Tibial nerve (tissue), 4 donors: ENCODE results near the gene ERN1. TPM values are rescaled to one million over a fixed set of nuclear protein-coding genes. Genes with fewer than 3 reads are reported as not detected.

Experiments used
- DNase-seq, 2 donors: peaks; one replicate each; pipeline ENCODE4 v3.0.0-alpha.2; 2019; ENCODE audit warnings: low spot score in 2 of 2
- H3K27ac ChIP-seq, 4 donors: fragments of 200-600 bp; sonication (generic) in 3 of 4; one replicate each; pipeline ENCODE4 v1.5.1; 2017 to 2019; ENCODE audit warnings: mild to moderate bottlenecking in 1 of 4
- H3K27me3 ChIP-seq, 2 donors: fragments of 200-600 bp; sonication (generic) in 1 of 2; one replicate each; pipeline versions ENCODE4 v1.5.1 to v1.6.0; 2017 to 2019
- H3K36me3 ChIP-seq, 3 donors: fragments of 200-600 bp; sonication (generic); one replicate each; pipeline ENCODE4 v1.5.1; 2018 to 2019
- H3K4me1 ChIP-seq, 4 donors: fragments of 200-600 bp; sonication (generic) in 3 of 4; one replicate each; pipeline ENCODE4 v1.5.1; 2017 to 2019
- H3K4me3 ChIP-seq, 4 donors: fragments of 200-600 bp; sonication (generic) in 3 of 4; one replicate each; pipeline ENCODE4 v1.5.1; 2017 to 2019; ENCODE audit warnings: mild to moderate bottlenecking in 1 of 4, moderate library complexity in 1 of 4
- H3K9me3 ChIP-seq, 4 donors: fragments of 200-600 bp; sonication (generic) in 3 of 4; one replicate each; pipeline ENCODE4 v1.5.1; 2017 to 2019
- EP300 ChIP-seq, 2 donors: sonication (generic); formaldehyde crosslinking; IDR thresholded peaks; one replicate each; pipeline ENCODE4 v1.6.1; 2017; ENCODE audit warnings: antibody characterized with exemption in 2 of 2, mild to moderate bottlenecking in 1 of 2
- POLR2A ChIP-seq, 2 donors: fragments of 450-650 bp; IDR thresholded peaks; one replicate each; pipeline ENCODE4 v1.6.1; 2017; ENCODE audit warnings: antibody characterized with exemption in 2 of 2, mild to moderate bottlenecking in 2 of 2, moderate library complexity in 2 of 2
- WGBS, 2 donors: methylation state at CpG; one replicate each; pipeline ENCODE4 v1.1.5; 2018; 5-methylcytosine and 5-hydroxymethylcytosine counted together
- total RNA-seq, 4 donors: library from RNA; depleted of rRNA; stranded (reverse); fragments of >200 nt; gene quantifications; one replicate each; pipeline ENCODE4 v1.1.0, GENCODE V29; 2016
- TF ChIP-seq, protein P1 (sequence below), 5 experiments: fragments of 200-600 bp in 3 of 5; fragments of 450-650 bp in 2 of 5; sonication (generic) in 3 of 5; IDR thresholded peaks; one replicate each; pipeline ENCODE4 v1.5.1; 2016 to 2019; ENCODE audit warnings: antibody characterized with exemption in 5 of 5, mild to moderate bottlenecking in 3 of 5, moderate library complexity in 2 of 5

Gene ERN1
- total RNA-seq, 4 donors from 2014 or later, result 8.7 to 17.7 (median 13.5) TPM

DNA sequence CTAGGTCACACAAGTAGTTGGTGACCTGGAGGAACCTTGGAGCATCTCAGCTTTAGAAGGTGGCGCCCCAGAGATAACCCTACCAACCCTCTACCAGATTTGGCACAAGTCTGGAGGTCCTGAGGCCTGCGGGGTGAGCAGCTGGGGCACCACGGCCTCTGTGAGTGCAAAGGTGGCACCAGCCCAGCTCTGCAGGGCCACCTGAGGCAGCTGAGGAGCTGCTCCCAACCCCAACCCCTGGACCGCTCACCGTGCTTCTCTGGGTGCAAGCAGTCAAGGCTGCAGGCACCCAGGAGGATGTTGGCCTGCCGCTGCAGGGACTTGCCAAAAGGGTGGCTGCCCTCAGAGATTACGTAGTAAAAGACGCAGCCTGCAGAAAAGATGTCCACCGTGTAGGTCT lies 81.1 kb downstream of the ERN1 start:
- no peaks in the 10 kb centered on the region for H3K27me3 ChIP-seq
- H3K9me3 ChIP-seq, result no peaks in the 10 kb centered on the region
- H3K27ac ChIP-seq, result no peak overlapping the region
- DNase-seq, result no peak
- peaks cover 0 to 99% (median 29%) of the 10 kb centered on the region in 3 donors for H3K36me3 ChIP-seq
- TF ChIP-seq, protein P1, sequence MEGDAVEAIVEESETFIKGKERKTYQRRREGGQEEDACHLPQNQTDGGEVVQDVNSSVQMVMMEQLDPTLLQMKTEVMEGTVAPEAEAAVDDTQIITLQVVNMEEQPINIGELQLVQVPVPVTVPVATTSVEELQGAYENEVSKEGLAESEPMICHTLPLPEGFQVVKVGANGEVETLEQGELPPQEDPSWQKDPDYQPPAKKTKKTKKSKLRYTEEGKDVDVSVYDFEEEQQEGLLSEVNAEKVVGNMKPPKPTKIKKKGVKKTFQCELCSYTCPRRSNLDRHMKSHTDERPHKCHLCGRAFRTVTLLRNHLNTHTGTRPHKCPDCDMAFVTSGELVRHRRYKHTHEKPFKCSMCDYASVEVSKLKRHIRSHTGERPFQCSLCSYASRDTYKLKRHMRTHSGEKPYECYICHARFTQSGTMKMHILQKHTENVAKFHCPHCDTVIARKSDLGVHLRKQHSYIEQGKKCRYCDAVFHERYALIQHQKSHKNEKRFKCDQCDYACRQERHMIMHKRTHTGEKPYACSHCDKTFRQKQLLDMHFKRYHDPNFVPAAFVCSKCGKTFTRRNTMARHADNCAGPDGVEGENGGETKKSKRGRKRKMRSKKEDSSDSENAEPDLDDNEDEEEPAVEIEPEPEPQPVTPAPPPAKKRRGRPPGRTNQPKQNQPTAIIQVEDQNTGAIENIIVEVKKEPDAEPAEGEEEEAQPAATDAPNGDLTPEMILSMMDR (IDR thresholded peaks at IDR 0.05), result no peak
- TF ChIP-seq EP300 (IDR thresholded peaks at IDR 0.05) (no peak), POLR2A (IDR thresholded peaks at IDR 0.05) (no peak)
- WGBS, 2 donors, result 90 to 96% methylated on average over 9 of the region's 9 CpGs
- H3K4me1 ChIP-seq, result no peaks in the 10 kb centered on the region
- no peak overlapping the region for H3K4me3 ChIP-seq

DNA sequence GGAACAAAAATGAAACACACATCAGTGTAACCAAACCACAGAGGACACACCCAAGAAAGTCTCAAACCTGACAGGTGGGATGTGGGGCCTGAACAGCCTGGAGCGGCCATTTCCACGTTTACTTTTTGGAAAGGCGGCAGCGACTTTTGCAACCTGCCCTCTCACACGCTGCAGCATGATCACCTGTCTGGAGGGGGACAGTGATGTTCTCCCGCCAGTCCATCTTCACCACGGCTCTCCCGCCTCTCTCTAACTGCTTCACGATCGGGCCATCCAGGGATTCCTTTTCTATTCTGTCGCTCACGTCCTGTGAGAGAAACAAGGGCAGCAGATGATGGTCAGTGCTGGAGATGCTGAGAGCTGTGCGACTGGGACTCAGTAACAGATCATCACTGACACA lies 84.8 kb downstream of the ERN1 start:
- TF ChIP-seq EP300 (IDR thresholded peaks at IDR 0.05) (no peak), POLR2A (IDR thresholded peaks at IDR 0.05) (no peak)
- TF ChIP-seq, protein P1 (IDR thresholded peaks at IDR 0.05), result no peak
- 87% methylated on average over 12 to 13 of the region's 13 CpGs for WGBS, 2 donors
- H3K36me3 ChIP-seq, result peaks cover 0 to 79% (median 25%) of the 10 kb centered on the region in 3 donors

DNA sequence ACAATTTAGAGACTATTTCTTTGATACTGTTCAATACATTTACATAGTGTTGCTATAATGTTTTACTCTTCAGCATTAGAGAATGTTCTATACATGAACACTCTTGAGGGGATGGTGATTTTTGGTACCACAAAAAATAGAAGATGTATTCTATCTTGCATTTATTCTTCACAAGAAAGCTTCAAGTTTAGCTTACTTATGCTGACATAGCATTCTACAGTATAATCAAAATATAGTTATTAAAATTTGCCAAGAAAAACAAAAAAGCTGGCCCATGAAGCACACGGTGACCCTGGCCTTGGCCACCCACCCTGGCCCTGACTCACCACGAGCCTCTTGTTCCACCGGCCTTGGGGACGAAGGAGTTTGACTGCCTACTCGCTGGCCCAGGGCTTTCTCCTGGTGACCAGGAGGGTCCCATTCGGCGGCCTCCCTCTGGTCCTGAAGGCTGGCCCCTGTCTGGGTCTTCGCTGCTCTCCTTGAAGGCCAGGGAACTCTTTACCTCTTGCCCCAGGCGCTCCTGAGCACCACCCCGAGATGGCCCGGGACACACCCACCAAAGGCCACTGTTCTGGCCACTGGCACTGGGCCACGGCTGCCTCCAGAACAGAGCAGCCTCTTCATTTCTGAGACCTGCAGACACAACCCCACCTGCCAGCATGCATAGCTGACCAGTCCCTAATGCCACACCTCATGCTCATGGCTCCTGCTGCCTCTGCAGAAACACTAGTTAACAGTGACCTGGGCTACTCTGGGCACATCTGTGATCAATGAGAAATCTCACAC lies 87.1 kb downstream of the ERN1 start:
- 51 to 68% methylated on average over 12 of the region's 12 CpGs for WGBS, 2 donors
- H3K9me3 ChIP-seq, result no peaks in the 10 kb centered on the region
- no peak overlapping the region for H3K4me3 ChIP-seq
- peaks cover 0 to 65% (median 16%) of the 10 kb centered on the region in 3 donors for H3K36me3 ChIP-seq
- no peak overlapping the region for H3K27ac ChIP-seq
- DNase-seq, result no peak
- TF ChIP-seq EP300 (IDR thresholded peaks at IDR 0.05), result no peak
- TF ChIP-seq, protein P1 (IDR thresholded peaks at IDR 0.05), result no peak
- no peak for TF ChIP-seq POLR2A (IDR thresholded peaks at IDR 0.05)
- no peaks in the 10 kb centered on the region for H3K27me3 ChIP-seq
- H3K4me1 ChIP-seq, result peaks cover 0 to 11% (median 0%) of the 10 kb centered on the region in 4 donors

More for the DNA sequence above, 84.8 kb downstream of the ERN1 start:
- H3K27ac ChIP-seq, result no peak overlapping the region
- H3K9me3 ChIP-seq, result no peaks in the 10 kb centered on the region
- H3K4me1 ChIP-seq, result peaks cover 0 to 11% (median 0%) of the 10 kb centered on the region in 4 donors
- no peak for DNase-seq
- H3K27me3 ChIP-seq, result no peaks in the 10 kb centered on the region
- no peak overlapping the region for H3K4me3 ChIP-seq

DNA sequence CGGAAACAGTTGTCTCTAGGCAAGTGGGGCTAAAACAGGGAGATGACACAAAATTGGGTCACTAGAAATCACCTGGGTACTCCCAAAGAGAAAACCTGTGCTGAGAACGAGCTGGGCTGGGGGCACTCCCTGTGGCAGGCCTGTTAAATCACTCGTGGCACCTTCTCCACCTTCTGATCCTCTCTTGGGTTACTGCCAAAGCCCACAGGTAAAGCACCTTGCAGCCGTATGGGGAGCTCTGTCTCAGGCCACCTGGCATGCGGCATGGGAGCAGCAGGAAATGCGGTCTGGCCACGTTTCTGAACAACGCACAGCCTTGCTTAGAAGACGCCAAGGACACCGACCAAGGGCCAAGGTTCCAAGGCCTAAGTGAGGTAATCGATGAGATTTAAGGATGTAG lies 88.0 kb downstream of the ERN1 start:
- Histone ChIP-seq H3K4me3 (no peak overlapping the region), H3K4me1 (peaks cover 0 to 11% (median 0%) of the 10 kb centered on the region in 4 donors), H3K9me3 (no peaks in the 10 kb centered on the region), H3K36me3 (peaks cover 0 to 57% (median 16%) of the 10 kb centered on the region in 3 donors), H3K27me3 (no peaks in the 10 kb centered on the region), H3K27ac (no peak overlapping the region)
- no peak for TF ChIP-seq POLR2A (IDR thresholded peaks at IDR 0.05)
- TF ChIP-seq EP300 (IDR thresholded peaks at IDR 0.05), result no peak
- TF ChIP-seq, protein P1 (IDR thresholded peaks at IDR 0.05), result no peak
- no peak for DNase-seq
- WGBS, 2 donors, result 71 to 75% methylated on average over 11 of the region's 11 CpGs

DNA sequence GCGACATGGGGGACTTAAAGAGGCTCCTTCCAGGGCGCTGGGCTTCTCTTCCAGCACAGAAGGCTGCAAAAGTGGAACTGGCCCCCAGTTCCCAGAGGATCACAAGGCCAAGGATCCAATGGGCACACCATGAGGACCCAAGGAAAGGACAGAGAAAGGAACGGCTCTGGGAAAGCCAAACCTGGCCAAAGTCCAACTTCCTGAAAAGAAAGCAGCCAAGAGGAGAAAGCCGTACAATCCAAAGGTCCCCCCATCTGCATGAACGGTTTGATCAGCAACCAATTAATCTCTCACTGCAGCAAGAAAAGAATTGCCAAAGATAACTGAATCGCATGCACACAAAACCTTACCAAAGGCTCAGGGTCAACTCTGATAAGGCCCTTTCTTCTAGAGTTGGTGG lies 89.7 kb downstream of the ERN1 start:
- Histone ChIP-seq H3K4me1 (peaks cover 0 to 11% (median 0%) of the 10 kb centered on the region in 4 donors), H3K4me3 (no peak overlapping the region), H3K9me3 (no peaks in the 10 kb centered on the region), H3K27me3 (no peaks in the 10 kb centered on the region), H3K27ac (no peak overlapping the region), H3K36me3 (peaks cover 0 to 40% (median 9%) of the 10 kb centered on the region in 3 donors)
- DNase-seq, result no peak
- 67 to 68% methylated on average over 6 of the region's 6 CpGs for WGBS, 2 donors
- TF ChIP-seq POLR2A (IDR thresholded peaks at IDR 0.05) (no peak), EP300 (IDR thresholded peaks at IDR 0.05) (no peak)
- TF ChIP-seq, protein P1 (IDR thresholded peaks at IDR 0.05), result no peak
